ENCODE measurements around the gene MVB12B. TPM values are rescaled to one million over a fixed set of nuclear protein-coding genes. Genes with fewer than 3 reads are reported as not detected.

The MVB12B gene
- total RNA-seq, 1 experiment from 2014 or later: 10.9 TPM

GRCh38 chr9:126454215-126454614 is 127.6 kb downstream of the MVB12B start:
- Histone ChIP-seq H3K36me3 (ENCODE audit: control insufficient read depth in 1 of 2, insufficient read depth in 2 of 2, low read length in 2 of 2) (no peaks in the 10 kb centered on the region), H3K27me3 (ENCODE audit: insufficient read depth, low read length) (no peaks in the 10 kb centered on the region), H3K4me1 (ENCODE audit: control insufficient read depth in 1 of 2, insufficient read depth in 2 of 2, low read length in 2 of 2) (no peaks in the 10 kb centered on the region), H4K20me1 (ENCODE audit: insufficient read depth) (no peaks in the 10 kb centered on the region), H3K4me2 (ENCODE audit: low read length) (no peak overlapping the region), H3K9me3 (ENCODE audit: control insufficient read depth in 1 of 2, insufficient read depth in 1 of 2, low read depth in 1 of 2, low read length in 2 of 2) (no peaks in the 10 kb centered on the region), H3K27ac (ENCODE audit: low read depth, low read length) (no peak overlapping the region), H3K79me2 (ENCODE audit: insufficient read depth, low read length) (no peaks in the 10 kb centered on the region), H3K9me2 (ENCODE audit: insufficient read depth) (no peaks in the 10 kb centered on the region), H2AFZ (ENCODE audit: low read depth, low read length, poor library complexity, severe bottlenecking) (no peak overlapping the region), H3K9ac (ENCODE audit: low read length) (no peak overlapping the region), H3K4me3 (replicated peaks in 1 of 2; ENCODE audit: low read depth in 1 of 2, low read length in 2 of 2) (no peak overlapping the region)
- no peak for TF ChIP-seq TCF7L2 (IDR thresholded peaks at IDR 0.05; ENCODE audit: borderline replicate concordance, extremely low read depth, insufficient read depth, insufficient read length)
- TF ChIP-seq EZH2phosphoT487 (IDR thresholded peaks at IDR 0.05; ENCODE audit: borderline replicate concordance): no peak
- no peak for TF ChIP-seq ZFX (IDR thresholded peaks at IDR 0.05)
- TF ChIP-seq SP1 (IDR thresholded peaks at IDR 0.05; ENCODE audit: low read depth): no peak
- no peak for TF ChIP-seq CTCF (IDR thresholded peaks at IDR 0.05 in 2 of 3, conservative IDR thresholded peaks at IDR 0.05 in 1 of 3; ENCODE audit: borderline replicate concordance in 1 of 3, insufficient read depth in 1 of 3, low read depth in 2 of 3, low read length in 2 of 3)
- no peak for TF ChIP-seq JUND (IDR thresholded peaks at IDR 0.05)
- TF ChIP-seq RAD21 (IDR thresholded peaks at IDR 0.05; ENCODE audit: low read depth): no peak
- TF ChIP-seq POLR2A (IDR thresholded peaks at IDR 0.05; ENCODE audit: borderline replicate concordance, extremely low read depth, insufficient read depth, insufficient read length): no peak
- TF ChIP-seq MAX (IDR thresholded peaks at IDR 0.05): no peak
- TF ChIP-seq FOSL1 (IDR thresholded peaks at IDR 0.05; ENCODE audit: low read depth): no peak
- TF ChIP-seq SRF (IDR thresholded peaks at IDR 0.05; ENCODE audit: low read depth): no peak
- TF ChIP-seq ELF1 (IDR thresholded peaks at IDR 0.05; ENCODE audit: borderline replicate concordance, low read depth): no peak
- ChIA-PET POLR2A (no interaction called here), RAD21 (ENCODE audit: low non-redundant PET in 1 of 2, low total read pairs in 2 of 2, uncharacterized antibody in 2 of 2, unreplicated experiment in 2 of 2) (no interaction called here), CTCF (no interaction called here)
- intact Hi-C loops (cut with micrococcal nuclease): no loop called here
- ATAC-seq: no peak
- no TSS peak for BruUV-seq (replicated peaks)
- no peak for DNase-seq (ENCODE audit: low read depth, low spot score)

Measured in HCT116 (cell line).